ENCODE data around the gene HOXD8.

GRCh38 chr2:176095421-176095820, 34.1 kb upstream of the HOXD8 start:
- no peak for TF ChIP-seq NFYB (IDR thresholded peaks at IDR 0.05; ENCODE audit: insufficient read depth, low read depth, low read length)
- no peak for TF ChIP-seq RAD21 (IDR thresholded peaks at IDR 0.05; ENCODE audit: insufficient read depth, low read depth, low read length)
- TF ChIP-seq BACH1 (IDR thresholded peaks at IDR 0.05; ENCODE audit: borderline replicate concordance), result no peak
- no peak for TF ChIP-seq HDAC2 (IDR thresholded peaks at IDR 0.05)
- TF ChIP-seq ZNF274 (IDR thresholded peaks at IDR 0.05; ENCODE audit: insufficient read depth, insufficient read length), result no peak
- no peak for TF ChIP-seq ZNF384 (IDR thresholded peaks at IDR 0.05; ENCODE audit: borderline replicate concordance, low read depth, low read length)
- no peak for TF ChIP-seq ZNF24 (IDR thresholded peaks at IDR 0.05)
- no peak for TF ChIP-seq ASH2L (IDR thresholded peaks at IDR 0.05; ENCODE audit: borderline replicate concordance, low read depth)
- TF ChIP-seq ESRRA (IDR thresholded peaks at IDR 0.05; ENCODE audit: low read length), result no peak
- no peak for TF ChIP-seq ZBTB4 (CRISPR knock-in tag; IDR thresholded peaks at IDR 0.05)
